ENCODE results near the gene BICRAL.

DNA sequence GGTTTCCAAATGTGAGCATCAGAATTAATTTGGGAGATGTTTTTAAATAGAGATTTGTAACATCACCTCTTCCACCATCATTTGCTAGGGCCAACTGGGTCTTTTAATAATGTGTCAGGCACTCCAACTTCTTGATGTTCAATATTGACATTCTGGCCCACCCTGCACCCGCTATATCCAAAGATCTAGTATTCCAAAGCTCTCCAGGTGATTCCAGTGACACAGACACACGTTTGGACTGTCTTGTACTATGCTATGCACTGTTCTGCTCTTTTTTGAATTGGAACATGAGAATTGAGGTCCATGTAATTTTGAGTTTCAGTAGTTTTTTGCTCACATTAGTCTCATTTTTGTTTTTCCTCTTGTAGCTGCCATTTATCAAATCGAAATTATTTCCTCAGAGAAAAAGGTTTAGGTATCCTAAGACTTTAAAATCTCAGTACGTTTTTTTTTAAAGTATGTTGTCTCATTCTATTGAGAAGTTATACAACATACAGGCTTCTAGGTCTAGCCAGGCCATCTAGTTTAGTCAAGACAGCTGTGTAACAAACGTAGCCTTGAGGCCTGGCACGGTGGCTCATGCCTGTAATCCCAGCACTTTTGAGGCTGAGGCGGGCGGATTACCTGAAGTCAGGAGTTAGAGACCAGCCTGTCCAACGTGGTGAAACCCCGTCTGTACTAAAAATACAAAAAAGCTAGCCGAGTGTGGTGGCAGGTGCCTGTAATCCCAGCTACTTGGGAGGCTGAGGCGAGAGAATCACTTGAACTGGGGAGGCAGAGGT, 3.1 kb downstream of the BICRAL start:
- no peak for TF ChIP-seq TAF1 (IDR thresholded peaks at IDR 0.05; ENCODE audit: borderline replicate concordance, low read depth, low read length)
- 0 out of 2 replicates have a peak, but pooled peaks have one; percentile 50 for TF ChIP-seq POLR2AphosphoS5 (IDR thresholded peaks at IDR 0.05; ENCODE audit: low read depth, low read length)
